Activated CD4-positive, alpha-beta T cell treated with anti-CD3 and anti-CD28 coated beads, Interleukin-2, amount 50 U/mL, for 16 hours (primary cell): ENCODE measurements around the gene CNGB1.

Experiments used
- DNase-seq: peaks from one replicate; pipeline ENCODE4 v3.0.0-alpha.2; 2020

The CNGB1 gene

DNA sequence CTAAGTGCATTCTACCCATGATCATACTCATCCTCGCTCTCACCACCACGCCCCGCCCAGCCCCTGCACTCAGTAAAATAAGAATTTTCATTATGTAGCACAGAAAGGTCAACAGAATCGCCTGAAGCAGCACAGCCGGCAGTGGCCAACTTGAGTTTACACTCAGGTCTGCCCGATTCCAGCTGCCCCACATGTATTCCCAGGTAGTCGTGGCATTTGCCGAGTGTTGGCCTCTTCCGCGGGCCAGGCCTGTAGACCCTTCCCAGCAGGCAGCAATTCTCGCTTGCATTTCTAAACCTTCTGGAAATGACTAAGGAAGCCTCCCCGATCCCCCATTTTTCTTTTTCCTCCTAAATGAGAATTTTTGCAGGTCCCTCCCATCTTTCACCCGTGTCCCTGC, 609 bp downstream of the CNGB1 start:
- DNase-seq = no peak

GRCh38 chr16:57969451-57970123, 1.3 kb downstream of the CNGB1 start:
- DNase-seq = no peak

GRCh38 chr16:57967916-57968315, 3.0 kb downstream of the CNGB1 start:
- no peak for DNase-seq

DNA sequence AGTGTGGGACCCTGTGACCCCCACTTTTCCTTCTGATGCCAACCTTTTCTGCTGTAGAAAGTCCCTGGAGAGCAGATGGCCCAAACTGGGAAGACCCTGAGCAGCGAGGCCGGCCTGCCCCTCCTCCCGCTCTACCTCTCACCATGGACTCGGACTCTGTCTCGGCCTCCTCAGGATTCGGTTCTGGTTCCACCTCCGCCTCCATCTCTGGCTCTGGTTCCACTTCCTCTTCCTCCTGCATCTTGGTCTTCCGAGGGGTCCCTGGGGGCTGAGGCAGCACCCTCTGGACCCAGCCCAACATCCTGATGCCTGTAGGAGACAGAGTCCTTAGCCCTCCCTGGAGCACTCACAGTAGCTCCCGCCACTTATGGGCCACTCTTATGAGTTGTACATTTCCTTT, 3.9 kb downstream of the CNGB1 start:
- DNase-seq = no peak

DNA sequence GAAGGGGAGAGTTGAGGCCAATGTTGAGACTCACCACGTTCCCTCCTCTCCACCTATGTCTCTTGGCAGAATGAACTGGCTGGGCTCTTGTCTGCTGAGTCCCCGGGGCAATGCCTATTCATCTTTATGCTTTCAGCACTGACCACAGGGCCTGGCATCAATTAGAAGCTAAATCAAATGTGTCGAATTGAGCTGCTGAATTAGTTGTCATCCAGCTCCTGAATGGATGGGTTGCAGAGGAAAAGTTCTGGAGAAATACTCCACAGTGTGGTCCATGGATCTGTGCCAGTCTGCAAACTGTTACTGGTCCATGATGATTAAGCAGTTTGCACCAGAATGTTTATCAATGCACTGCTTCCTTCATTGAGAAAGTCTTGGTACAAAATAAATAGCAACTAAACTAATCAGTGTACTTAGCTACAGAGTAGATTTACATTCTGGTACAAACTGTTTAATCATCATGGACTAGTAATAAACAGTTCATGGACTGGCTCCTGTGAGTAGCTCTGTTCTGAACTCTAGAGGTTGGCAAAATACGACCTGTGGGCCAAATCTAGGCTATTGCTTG, 4.6 kb downstream of the CNGB1 start:
- DNase-seq = no peak

DNA sequence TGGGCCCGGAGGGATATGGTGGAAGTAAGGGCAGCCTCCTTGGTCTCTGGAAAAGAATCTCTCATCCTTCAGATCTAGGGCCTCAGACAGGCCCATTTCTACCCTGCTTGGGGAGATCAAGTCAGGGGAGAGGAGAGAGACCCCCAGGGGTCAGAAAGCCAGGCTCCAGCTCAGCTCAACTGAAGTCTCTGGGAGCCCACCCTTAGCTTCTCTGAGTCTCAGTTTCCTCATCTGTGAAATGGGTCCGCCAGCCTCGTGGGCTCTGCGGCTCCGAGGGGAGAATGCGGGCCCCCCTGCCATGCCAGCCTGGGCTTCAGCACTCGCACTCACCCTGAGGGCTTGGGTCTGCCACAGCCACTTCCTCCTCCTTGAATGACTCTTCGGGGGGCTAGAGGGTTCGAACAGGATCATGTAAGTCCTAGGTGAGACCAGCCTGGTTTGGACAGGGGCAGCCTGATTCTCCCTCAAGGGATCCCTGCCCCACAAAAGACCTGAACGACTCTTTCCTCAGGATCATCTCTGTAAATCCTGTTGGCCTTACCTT, 6.7 kb downstream of the CNGB1 start:
- DNase-seq = no peak

DNA sequence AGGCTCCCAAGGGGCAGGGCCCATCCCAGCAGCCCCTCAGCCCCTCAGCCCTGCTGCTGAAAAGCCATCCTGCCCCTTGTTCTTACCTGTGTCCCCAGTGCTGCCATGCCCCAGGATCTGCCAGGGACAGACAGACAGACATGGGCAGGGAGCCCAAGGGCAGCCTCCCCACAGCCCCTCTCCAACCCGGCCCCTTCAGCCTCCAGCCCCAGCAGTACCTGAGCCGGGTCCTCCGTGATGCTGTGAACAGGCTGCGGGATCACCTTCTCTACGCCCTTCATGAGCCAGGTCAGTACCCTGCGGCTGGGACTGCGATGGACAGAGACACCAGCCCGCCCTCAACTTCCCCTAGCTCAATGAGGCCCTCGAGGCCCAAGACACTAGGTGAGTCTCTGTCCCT, 8.2 kb downstream of the CNGB1 start:
- no peak for DNase-seq

DNA sequence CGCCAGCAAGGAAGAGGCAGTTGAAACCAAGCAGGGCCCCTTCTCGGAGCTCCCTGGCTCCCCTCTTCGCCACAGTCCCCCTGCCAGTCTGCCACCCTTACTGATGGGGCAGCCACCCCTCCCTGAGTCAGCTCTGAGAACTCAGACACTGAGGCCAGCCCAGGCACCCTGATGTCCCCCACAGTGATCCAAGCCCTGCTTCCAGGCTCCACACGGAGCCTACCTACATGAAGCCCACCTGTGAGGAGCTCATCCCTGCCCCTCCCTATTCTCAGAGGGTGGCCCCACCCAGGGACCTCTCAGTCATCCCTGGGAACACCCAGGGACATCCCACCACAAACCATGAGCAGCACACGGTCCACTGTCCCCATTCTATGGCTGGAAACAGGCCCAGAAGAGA, 8.9 kb downstream of the CNGB1 start:
- no peak for DNase-seq

DNA sequence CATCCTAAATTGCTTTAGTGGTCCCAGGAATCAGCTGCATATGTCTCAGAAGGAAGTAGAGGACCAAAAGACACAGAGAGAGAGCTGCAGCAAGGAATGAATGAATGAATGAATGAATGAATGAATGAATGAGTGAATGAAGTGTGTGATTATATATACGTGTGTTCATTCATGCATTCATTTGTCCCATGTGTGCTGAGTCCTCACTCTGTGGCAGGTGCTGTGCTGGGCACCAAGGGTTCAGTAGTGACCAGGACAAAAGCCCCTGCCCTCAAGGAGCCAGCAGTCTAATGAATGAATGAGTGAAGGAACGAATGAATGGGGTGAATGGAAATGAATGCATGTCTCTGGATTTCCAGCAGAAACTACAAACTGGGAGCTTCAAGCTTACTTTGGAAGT, 9.4 kb downstream of the CNGB1 start:
- no peak for DNase-seq

GRCh38 chr16:57960826-57961472, 10.0 kb downstream of the CNGB1 start:
- no peak for DNase-seq

- no peak for DNase-seq
Observed at GRCh38 chr16:57960310-57960709, 10.6 kb downstream of the CNGB1 start.

GRCh38 chr16:57959804-57960203, 11.1 kb downstream of the CNGB1 start:
- no peak for DNase-seq

GRCh38 chr16:57959121-57959520, 11.8 kb downstream of the CNGB1 start:
- DNase-seq = no peak

DNA sequence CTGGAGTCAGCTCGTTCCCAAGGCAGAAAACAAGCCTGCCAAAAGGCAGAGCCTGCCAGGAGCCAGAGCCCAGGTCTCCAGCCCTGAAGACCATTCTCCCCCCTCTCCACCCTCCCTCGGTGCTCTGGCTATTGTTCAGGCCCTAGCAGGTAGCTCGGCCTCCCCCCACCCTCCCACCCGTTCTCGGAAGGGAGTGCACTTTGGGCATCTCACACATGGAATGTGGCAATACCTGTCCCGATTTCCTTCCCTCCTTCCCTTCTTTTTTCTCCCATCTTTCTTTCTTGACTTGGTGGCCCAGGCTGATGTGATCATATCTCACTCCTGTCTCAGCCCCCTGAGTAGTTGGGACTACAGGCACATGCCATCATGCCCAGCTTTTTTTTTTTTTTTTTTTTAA, 12.4 kb downstream of the CNGB1 start:
- no peak for DNase-seq

DNA sequence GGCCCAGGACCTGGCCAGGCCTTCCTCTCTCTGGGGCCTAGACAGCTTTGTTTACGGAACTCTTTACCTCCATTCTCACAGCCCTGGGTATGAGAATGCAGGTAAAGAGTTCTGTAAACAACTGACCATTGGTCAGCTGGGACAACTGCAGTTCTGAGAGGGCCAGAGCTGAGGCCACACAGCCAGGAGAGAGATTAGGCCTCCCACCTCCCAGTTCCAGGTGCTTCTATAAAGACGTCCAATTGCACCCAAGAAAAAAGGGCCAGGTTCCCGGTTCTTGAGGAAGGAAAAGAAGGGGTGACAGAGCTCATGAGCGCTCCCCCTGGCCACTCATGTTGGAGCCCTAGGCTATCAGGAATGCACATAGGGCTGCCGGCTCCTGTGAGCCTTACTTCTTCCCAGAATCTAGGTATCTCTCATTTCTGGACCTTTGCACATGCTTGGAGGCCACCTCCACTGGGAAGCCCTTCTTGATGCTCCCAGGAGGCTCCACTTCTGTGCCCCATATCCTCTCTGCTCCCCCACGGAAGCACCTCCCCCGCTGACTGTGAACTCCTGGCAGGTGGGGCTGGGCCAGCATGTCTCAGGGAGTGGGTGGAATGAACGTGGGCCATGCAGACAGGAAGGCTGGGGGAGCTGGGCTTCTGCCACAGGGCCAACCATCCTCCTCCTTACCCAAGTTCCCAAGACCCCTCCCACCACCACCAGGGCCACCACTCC, 13.1 kb downstream of the CNGB1 start:
- no peak for DNase-seq

DNA sequence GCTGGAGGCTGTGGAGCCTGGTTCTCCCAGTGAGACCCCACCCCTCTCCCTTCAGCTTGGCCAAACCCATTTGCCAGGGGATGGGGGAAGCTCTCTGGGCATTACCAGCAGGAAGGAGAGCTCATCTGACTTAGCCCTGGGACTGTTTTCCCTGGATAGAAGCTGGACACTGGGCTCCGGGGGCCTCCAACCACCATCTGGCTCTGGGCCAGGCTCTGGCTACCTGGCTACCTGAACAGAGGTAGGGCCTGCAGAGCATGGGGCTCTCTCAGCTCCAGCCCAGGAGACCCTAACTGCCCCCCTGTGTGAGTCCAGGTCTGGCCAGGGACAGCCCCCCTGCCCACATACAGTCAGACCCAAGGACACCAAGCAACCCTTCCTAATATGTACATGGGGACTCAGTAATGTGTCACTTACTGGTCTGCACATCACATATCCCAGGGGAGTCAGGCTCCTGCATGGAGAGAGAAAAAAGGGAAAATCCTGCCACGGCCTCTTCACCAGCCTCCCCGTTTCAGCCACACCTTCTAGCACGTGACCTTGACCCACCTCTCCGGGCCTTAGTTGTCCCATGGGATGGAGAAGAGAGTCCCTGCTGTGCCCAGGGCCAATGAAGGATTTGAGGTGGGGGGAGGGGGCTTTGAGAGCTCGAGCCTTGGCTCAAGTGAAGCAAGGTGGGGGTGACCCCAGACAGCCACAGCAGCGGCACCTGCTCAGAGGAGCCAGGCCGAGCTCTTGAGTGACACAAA, 13.8 kb downstream of the CNGB1 start:
- no peak for DNase-seq

- DNase-seq = no peak
Observed at GRCh38 chr16:57956270-57956808, 14.6 kb downstream of the CNGB1 start.

- no peak for DNase-seq
Observed at GRCh38 chr16:57955572-57956188, 15.2 kb downstream of the CNGB1 start.

DNA sequence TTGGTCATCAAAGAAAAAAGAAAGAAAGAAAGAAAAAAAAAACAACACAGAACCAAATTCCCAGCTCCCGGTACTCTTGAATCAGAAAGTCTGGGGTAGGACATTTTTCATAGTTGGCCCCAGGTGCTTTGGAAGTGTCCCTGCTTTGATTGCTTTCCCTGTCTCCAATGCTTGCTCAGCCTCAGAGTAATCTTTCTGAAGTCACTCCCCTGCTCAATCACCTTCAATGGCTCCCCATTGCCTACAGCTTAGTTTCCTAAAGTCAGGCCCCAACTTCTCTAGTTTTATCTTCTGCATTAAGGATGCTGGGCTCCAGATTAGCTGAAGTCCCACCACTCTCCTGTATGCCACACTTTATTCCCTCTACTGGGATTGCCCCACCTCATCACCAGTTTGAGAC, 17.1 kb downstream of the CNGB1 start:
- DNase-seq = no peak

DNA sequence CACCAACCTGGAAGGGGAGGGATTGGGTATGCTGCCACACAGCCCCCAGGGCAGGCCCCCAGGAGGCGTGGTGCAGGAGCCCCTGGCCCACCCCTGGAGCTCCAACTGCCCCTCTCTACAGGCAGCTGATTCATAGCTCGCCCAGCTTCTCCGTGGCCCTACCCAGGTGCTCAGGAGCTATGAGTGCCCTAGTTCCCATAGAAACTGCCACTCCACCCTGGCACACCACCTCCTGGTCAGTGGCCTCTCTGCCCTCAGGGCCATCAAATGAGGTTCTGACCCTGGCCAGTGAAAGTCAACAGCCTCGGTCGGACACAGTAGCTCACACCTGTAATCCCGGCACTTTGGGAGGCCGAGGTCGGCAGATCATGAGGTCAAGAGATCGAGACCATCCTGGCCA, 18.0 kb downstream of the CNGB1 start:
- no peak for DNase-seq

GRCh38 chr16:57951204-57951960, 19.5 kb downstream of the CNGB1 start:
- DNase-seq = no peak
